HepG2 (cell line): ENCODE data around the gene WDR82. TPM values are rescaled to one million over a fixed set of nuclear protein-coding genes. Genes with fewer than 3 reads are reported as not detected.

Experiments used
- ARID2 ChIP-seq: sonication (generic); formaldehyde crosslinking; IDR thresholded peaks from 2 replicates; pipeline ENCODE4 v1.8.1; 2022; ENCODE audit warnings: mild to moderate bottlenecking, missing genetic modification reagents, borderline replicate concordance
- CERS6 ChIP-seq: sonication (generic); formaldehyde crosslinking; IDR thresholded peaks from 2 replicates; pipeline ENCODE4 v1.5.0; 2020; ENCODE audit warnings: missing genetic modification reagents
- DDIT3 ChIP-seq: sonication (generic); formaldehyde crosslinking; IDR thresholded peaks from 2 replicates; pipeline ENCODE4 v1.4.0; 2020; ENCODE audit warnings: mild to moderate bottlenecking, missing genetic modification reagents
- HNF1B ChIP-seq: sonication (generic); formaldehyde crosslinking; IDR thresholded peaks from 2 replicates; pipeline ENCODE4 v1.5.1; 2020; ENCODE audit warnings: mild to moderate bottlenecking, moderate library complexity, missing genetic modification reagents
- IKZF4 ChIP-seq: sonication (generic); formaldehyde crosslinking; IDR thresholded peaks from 2 replicates; pipeline ENCODE4 v1.5.1; 2020; ENCODE audit warnings: borderline replicate concordance, mild to moderate bottlenecking, low read depth, missing genetic modification reagents; ENCODE audit errors: not compliant biosample characterization
- JUN ChIP-seq: sonication (generic); formaldehyde crosslinking; IDR thresholded peaks from 2 replicates; pipeline ENCODE4 v1.4.0; 2020; ENCODE audit warnings: mild to moderate bottlenecking, missing genetic modification reagents
- MYPOP ChIP-seq: sonication (generic); formaldehyde crosslinking; IDR thresholded peaks from 2 replicates; pipeline ENCODE4 v1.8.1; 2023; ENCODE audit warnings: mild to moderate bottlenecking, moderate library complexity, missing genetic modification reagents
- ONECUT2 ChIP-seq: sonication (generic); formaldehyde crosslinking; IDR thresholded peaks from 2 replicates; pipeline ENCODE4 v1.4.0; 2020; ENCODE audit warnings: missing genetic modification reagents
- PAXIP1 ChIP-seq: sonication (generic); formaldehyde crosslinking; conservative IDR thresholded peaks from 2 replicates; pipeline ENCODE4 v1.4.0; 2020; ENCODE audit warnings: mild to moderate bottlenecking, missing genetic modification reagents, moderate library complexity
- PCBP1 ChIP-seq: fragments of 200-400 bp; formaldehyde crosslinking; IDR thresholded peaks from 2 replicates; pipeline ENCODE4 v1.6.1; 2017; ENCODE audit warnings: mild to moderate bottlenecking, low read depth, low read length, borderline replicate concordance
- SNAPC2 ChIP-seq: sonication (generic); formaldehyde crosslinking; IDR thresholded peaks from 2 replicates; pipeline ENCODE4 v1.8.1; 2022; ENCODE audit warnings: mild to moderate bottlenecking, missing genetic modification reagents
- ZBTB21 ChIP-seq: sonication (generic); formaldehyde crosslinking; IDR thresholded peaks from 2 replicates; pipeline ENCODE4 v1.4.0; 2020; ENCODE audit warnings: missing genetic modification reagents
- ZNF136 ChIP-seq: sonication (generic); formaldehyde crosslinking; IDR thresholded peaks from 2 replicates; pipeline ENCODE4 v1.8.1; 2022; ENCODE audit warnings: low read depth, mild to moderate bottlenecking, moderate library complexity, missing genetic modification reagents
- ZNF337 ChIP-seq: sonication (generic); formaldehyde crosslinking; IDR thresholded peaks from 2 replicates; pipeline ENCODE4 v1.5.1; 2020; ENCODE audit warnings: missing genetic modification reagents, low read depth, mild to moderate bottlenecking, borderline replicate concordance
- ZNF639 ChIP-seq: conservative IDR thresholded peaks from 2 replicates; pipeline ENCODE4 v1.6.1; 2018; ENCODE audit warnings: missing genetic modification reagents
- ZNF720 ChIP-seq: sonication (generic); formaldehyde crosslinking; IDR thresholded peaks from 2 replicates; pipeline ENCODE4 v1.4.0; 2020; ENCODE audit warnings: missing genetic modification reagents
- ZNF747 ChIP-seq: sonication (generic); formaldehyde crosslinking; IDR thresholded peaks from 2 replicates; pipeline ENCODE4 v1.8.1; 2023; ENCODE audit warnings: missing genetic modification reagents, mild to moderate bottlenecking, borderline replicate concordance
- ZNF749 ChIP-seq: sonication (generic); formaldehyde crosslinking; IDR thresholded peaks from 2 replicates; pipeline ENCODE4 v1.8.0; 2022; ENCODE audit warnings: mild to moderate bottlenecking, missing genetic modification reagents, moderate library complexity, borderline replicate concordance
- ZNF878 ChIP-seq: sonication (generic); formaldehyde crosslinking; IDR thresholded peaks from 2 replicates; pipeline ENCODE4 v1.8.1; 2023; ENCODE audit warnings: mild to moderate bottlenecking, missing genetic modification reagents, moderate library complexity
- ZSCAN25 ChIP-seq: sonication (generic); formaldehyde crosslinking; IDR thresholded peaks from 2 replicates; pipeline ENCODE4 v1.8.0; 2022; ENCODE audit warnings: mild to moderate bottlenecking, missing genetic modification reagents
- polyA plus RNA-seq, 8 experiments: library from polyadenylated mRNA; depleted of rRNA in 3 of 8; stranded (reverse) in 7 of 8; unstranded in 1 of 8; fragments of >200 nt; fragmentation: Illumina TruSeq in 4 of 8; extraction: Trizol in 4 of 8; gene quantifications; 2 replicates each; pipeline versions ENCODE4 v1.2.1 to v1.2.3, GENCODE V29; 2011 to 2016; ENCODE audit warnings: low read depth in 4 of 8, missing spikeins in 1 of 8, mixed read lengths in 1 of 8; ENCODE audit not compliant: insufficient read depth in 1 of 8
- total RNA-seq, 5 experiments: library from RNA; depleted of rRNA; stranded (reverse); fragments of >200 nt; fragmentation: Illumina TruSeq; extraction: Trizol; gene quantifications; 2 replicates each; pipeline ENCODE4 v1.2.3, GENCODE V29; 2016; ENCODE audit warnings: low read depth in 1 of 5

The WDR82 gene
- total and polyA plus RNA-seq, 2 of the 13 experiments (the other 11 are each of a cell fraction or from before 2014, with no cell fraction given): 39.1 to 59.5 TPM

- TF ChIP-seq ZNF878 (CRISPR knock-in tag) (peak; percentile 51; the same call in 1 of the 2 replicates), ZNF747 (CRISPR knock-in tag) (peak; percentile 71; the same call in 1 of the 2 replicates), ZNF749 (CRISPR knock-in tag) (peak; percentile 75; the same call in 1 of the 2 replicates), SNAPC2 (peak; percentile 84; the same call in 1 of the 2 replicates), ZBTB21 (0 out of 2 replicates have a peak, but pooled peaks have one; percentile 51), ZSCAN25 (CRISPR knock-in tag) (no peak), ONECUT2 (CRISPR knock-in tag) (no peak), IKZF4 (no peak), CERS6 (CRISPR knock-in tag) (no peak), DDIT3 (CRISPR knock-in tag) (0 out of 2 replicates have a peak, but pooled peaks have one; percentile 58), ZNF136 (CRISPR knock-in tag) (0 out of 2 replicates have a peak, but pooled peaks have one; percentile 63), HNF1B (CRISPR knock-in tag) (no peak), ZNF337 (CRISPR knock-in tag) (0 out of 2 replicates have a peak, but pooled peaks have one; percentile 57), ZNF720 (CRISPR knock-in tag) (no peak), PAXIP1 (CRISPR knock-in tag) (peak; percentile 84), MYPOP (CRISPR knock-in tag) (peak; percentile 42; the same call in 1 of the 2 replicates), ARID2 (peak; percentile 70; the same call in 1 of the 2 replicates), PCBP1 (no peak), ZNF639 (CRISPR knock-in tag) (no peak), JUN (CRISPR knock-in tag) (peak; percentile 88)
Observed at GRCh38 chr3:52210550-52211046, 67.9 kb downstream of the WDR82 start (continued).
